ENCODE measurements around the gene MPP2. TPM values are rescaled to one million over a fixed set of nuclear protein-coding genes. Genes with fewer than 3 reads are reported as not detected.

Gene MPP2
- total and polyA plus RNA-seq, 2 of the 13 experiments (the other 11 are each of a cell fraction or from before 2014, with no cell fraction given): 0.20 to 1.7 TPM

GRCh38 chr17:43931062-43931571 lies 23.8 kb upstream of the MPP2 start (continued):
- TF ChIP-seq ZNF251 (CRISPR knock-in tag; IDR thresholded peaks at IDR 0.05) (no peak), ZNF512B (CRISPR knock-in tag; IDR thresholded peaks at IDR 0.05; ENCODE audit: borderline replicate concordance) (no peak), FOXK2 (IDR thresholded peaks at IDR 0.05) (no peak), CENPX (CRISPR knock-in tag; IDR thresholded peaks at IDR 0.05) (no peak), HOXA5 (CRISPR knock-in tag; IDR thresholded peaks at IDR 0.05) (no peak), ZBTB8A (CRISPR knock-in tag; IDR thresholded peaks at IDR 0.05; ENCODE audit: borderline replicate concordance, low read depth) (no peak), ZNF30 (CRISPR knock-in tag; IDR thresholded peaks at IDR 0.05) (no peak), ZNF672 (CRISPR knock-in tag; IDR thresholded peaks at IDR 0.05) (no peak), ZNF878 (CRISPR knock-in tag; IDR thresholded peaks at IDR 0.05) (no peak), ZFP82 (CRISPR knock-in tag; IDR thresholded peaks at IDR 0.05; ENCODE audit: borderline replicate concordance) (no peak), ZMYM4 (CRISPR knock-in tag; IDR thresholded peaks at IDR 0.05) (no peak), ZNF256 (CRISPR knock-in tag; conservative IDR thresholded peaks at IDR 0.05) (no peak), ERF (CRISPR knock-in tag; IDR thresholded peaks at IDR 0.05) (no peak), HNF1B (CRISPR knock-in tag; IDR thresholded peaks at IDR 0.05) (peak; percentile 100), PAF1 (CRISPR knock-in tag; IDR thresholded peaks at IDR 0.05) (no peak), ZSCAN25 (CRISPR knock-in tag; IDR thresholded peaks at IDR 0.05) (0 out of 2 replicates have a peak, but pooled peaks have one; percentile 21)

Measured in HepG2 (cell line).